22Rv1 (cell line): Measurements from ENCODE around the gene SPOCK3.
"Not testable (repeated sequence)": the region's sequence is repeated elsewhere in the genome, so short reads cannot be mapped to it uniquely, and the experiment has no call there.

Experiments used
- ZFX ChIP-seq: fragments of 450-650 bp; IDR thresholded peaks from 2 replicates; pipeline ENCODE4 v1.6.1; 2017; ENCODE audit warnings: antibody characterized with exemption, borderline replicate concordance
- TF ChIP-seq, protein P1 (sequence below): fragments of 450-650 bp; IDR thresholded peaks from 2 replicates; pipeline ENCODE4 v1.5.1; 2017; ENCODE audit warnings: mild to moderate bottlenecking

- TF ChIP-seq, protein P1, sequence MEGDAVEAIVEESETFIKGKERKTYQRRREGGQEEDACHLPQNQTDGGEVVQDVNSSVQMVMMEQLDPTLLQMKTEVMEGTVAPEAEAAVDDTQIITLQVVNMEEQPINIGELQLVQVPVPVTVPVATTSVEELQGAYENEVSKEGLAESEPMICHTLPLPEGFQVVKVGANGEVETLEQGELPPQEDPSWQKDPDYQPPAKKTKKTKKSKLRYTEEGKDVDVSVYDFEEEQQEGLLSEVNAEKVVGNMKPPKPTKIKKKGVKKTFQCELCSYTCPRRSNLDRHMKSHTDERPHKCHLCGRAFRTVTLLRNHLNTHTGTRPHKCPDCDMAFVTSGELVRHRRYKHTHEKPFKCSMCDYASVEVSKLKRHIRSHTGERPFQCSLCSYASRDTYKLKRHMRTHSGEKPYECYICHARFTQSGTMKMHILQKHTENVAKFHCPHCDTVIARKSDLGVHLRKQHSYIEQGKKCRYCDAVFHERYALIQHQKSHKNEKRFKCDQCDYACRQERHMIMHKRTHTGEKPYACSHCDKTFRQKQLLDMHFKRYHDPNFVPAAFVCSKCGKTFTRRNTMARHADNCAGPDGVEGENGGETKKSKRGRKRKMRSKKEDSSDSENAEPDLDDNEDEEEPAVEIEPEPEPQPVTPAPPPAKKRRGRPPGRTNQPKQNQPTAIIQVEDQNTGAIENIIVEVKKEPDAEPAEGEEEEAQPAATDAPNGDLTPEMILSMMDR = not testable (repeated sequence)
- not testable (repeated sequence) for TF ChIP-seq ZFX
Observed at GRCh38 chr4:166968219-166968618, 266.1 kb downstream of the SPOCK3 start.
